Panc1 (cell line): ENCODE results near the gene MRGPRX4. TPM values are rescaled to one million over a fixed set of nuclear protein-coding genes. Genes with fewer than 3 reads are reported as not detected.

ENCODE experiments used
- ATAC-seq: fragments of 200-7000 bp; cut with Tn5 transposase; 2 replicates; pipeline ENCODE4 v1.9.1; 2020; ENCODE audit warnings: mild to moderate bottlenecking, moderate library complexity
- BruUV-seq: library from RNA; stranded (reverse); fragments of 400-500 nt; replicated peaks from 2 replicates; lab custom pipeline; 2021; lab: Mats Ljungman, UMichigan
- CTCF ChIA-PET: fragments of 300-600 bp; sonication (Branson Sonifier 250); formaldehyde crosslinking; loops from one replicate; lab custom pipeline; 2022; ENCODE audit warnings: antibody characterized with exemption; lab: Charles Lee
- POLR2A ChIA-PET: fragments of 300-600 bp; sonication (Branson Sonifier 250); formaldehyde crosslinking; loops from one replicate; lab custom pipeline; 2022; ENCODE audit warnings: antibody characterized with exemption; lab: Charles Lee
- DNase-seq: peaks from one replicate; pipeline ENCODE4 v3.0.0-alpha.2; 2010; ENCODE audit warnings: low read depth, low spot score
- H3K27ac ChIP-seq: 2 replicates; pipeline ENCODE4 v1.5.1; 2011; ENCODE audit warnings: mild to moderate bottlenecking, low read length, inconsistent platforms
- H3K27me3 ChIP-seq: fragments of 200-500 bp; sonication (Bioruptor generic); 2 replicates; pipeline ENCODE4 v1.6.0; 2014; ENCODE audit warnings: low read length, inconsistent platforms; ENCODE audit not compliant: control insufficient read depth, insufficient read depth
- H3K36me3 ChIP-seq: fragments of 200-500 bp; sonication (Bioruptor generic); 2 replicates; pipeline ENCODE4 v1.5.1; 2014; ENCODE audit warnings: inconsistent platforms, mild to moderate bottlenecking, low read length, moderate library complexity; ENCODE audit not compliant: control insufficient read depth, insufficient read depth
- H3K4me1 ChIP-seq: 2 replicates; pipeline ENCODE4 v1.5.1; 2011; ENCODE audit warnings: inconsistent platforms, mild to moderate bottlenecking, low read length, moderate library complexity; ENCODE audit not compliant: control insufficient read depth, insufficient read depth
- H3K4me3 ChIP-seq, 2 experiments: 2 replicates each; pipeline ENCODE4 v1.5.1; 2011 to 2012; ENCODE audit warnings: low read depth in 2 of 2, low read length in 2 of 2, mild to moderate bottlenecking in 2 of 2, inconsistent platforms in 1 of 2, moderate library complexity in 1 of 2
- H3K9me3 ChIP-seq: fragments of 200-500 bp; sonication (Bioruptor generic); 2 replicates; pipeline ENCODE4 v1.5.1; 2014; ENCODE audit warnings: low read depth, mild to moderate bottlenecking, inconsistent platforms, low read length, moderate library complexity; ENCODE audit not compliant: control insufficient read depth, insufficient read depth
- POLR2AphosphoS5 ChIP-seq: IDR thresholded peaks from 2 replicates; pipeline ENCODE4 v1.6.1; 2012; ENCODE audit warnings: mild to moderate bottlenecking, low read depth, low read length, moderate library complexity
- SIN3A ChIP-seq: IDR thresholded peaks from 2 replicates; pipeline ENCODE4 v1.6.1; 2012; ENCODE audit warnings: low read depth, mild to moderate bottlenecking, low read length, moderate library complexity, borderline replicate concordance; ENCODE audit not compliant: insufficient read depth
- TCF7L2 ChIP-seq: IDR thresholded peaks from 2 replicates; pipeline ENCODE4 v1.6.1; 2011; ENCODE audit warnings: mild to moderate bottlenecking, low read depth, low read length, inconsistent platforms
- in situ Hi-C: cut with HindIII; loops from 2 replicates; pipeline ENCODE4 v1.10.0; 2016; ENCODE audit warnings: low sequenced_read_pairs, low pct_unique_long_range_greater_than_20kb
- intact Hi-C: fragments of 100-400 bp; cut with micrococcal nuclease; formaldehyde crosslinking; loops from one replicate; pipeline ENCODE4 v1.10.0; 2022; ENCODE audit not compliant: unreplicated experiment
- total RNA-seq: library from RNA; stranded (reverse); gene quantifications from one replicate; pipeline ENCODE4 v1.2.1, GENCODE V29; 2021; ENCODE audit not compliant: unreplicated experiment
- TF ChIP-seq, protein P1 (sequence below): fragments of 450-650 bp; IDR thresholded peaks from 2 replicates; pipeline ENCODE4 v1.5.1; 2017; ENCODE audit warnings: mild to moderate bottlenecking
- TF ChIP-seq, protein P2 (sequence below), 2 experiments: IDR thresholded peaks; 2 replicates each; pipeline ENCODE4 v1.6.1; 2011 to 2012; ENCODE audit warnings: low read depth in 2 of 2, control low read depth in 1 of 2, low read length in 1 of 2, mild to moderate bottlenecking in 1 of 2, moderate library complexity in 1 of 2; ENCODE audit not compliant: insufficient read depth in 1 of 2

MRGPRX4 gene
- total RNA-seq, 1 experiment from 2014 or later: not detected

DNA sequence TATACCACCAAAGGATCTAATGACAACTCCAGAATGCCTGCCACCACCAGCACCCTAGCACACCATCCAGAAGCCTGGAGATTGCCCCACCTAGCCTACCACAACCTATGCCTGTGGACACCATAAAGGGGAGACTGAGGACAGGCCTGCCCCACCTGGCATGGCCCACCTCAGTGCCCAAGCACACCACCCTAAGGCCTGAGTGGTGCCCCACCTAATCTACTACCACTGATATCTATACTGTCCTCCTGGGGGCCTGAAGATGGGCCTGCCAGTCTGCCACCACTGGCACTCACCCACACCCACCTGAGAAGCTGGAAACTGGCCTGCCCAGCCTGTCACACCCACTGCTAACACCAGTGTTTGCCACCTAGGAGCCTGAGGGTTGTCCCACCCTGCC lies 32.1 kb downstream of the MRGPRX4 start:
- Histone ChIP-seq H3K36me3 (no peaks in the 10 kb centered on the region), H3K4me3 (no peak overlapping the region), H3K9me3 (no peaks in the 10 kb centered on the region), H3K27ac (no peak overlapping the region), H3K27me3 (no peaks in the 10 kb centered on the region), H3K4me1 (no peaks in the 10 kb centered on the region)
- intact Hi-C loops (loop anchor here (5.0 kb wide), 1 partner anchor 87 kb away; no protein-coding TSS in a partner anchor), in situ Hi-C loops (no loop called here)
- ChIA-PET POLR2A (no interaction called here), CTCF (no interaction called here)
- TF ChIP-seq TCF7L2 (no peak), POLR2AphosphoS5 (no peak), SIN3A (no peak)
- TF ChIP-seq, protein P1, sequence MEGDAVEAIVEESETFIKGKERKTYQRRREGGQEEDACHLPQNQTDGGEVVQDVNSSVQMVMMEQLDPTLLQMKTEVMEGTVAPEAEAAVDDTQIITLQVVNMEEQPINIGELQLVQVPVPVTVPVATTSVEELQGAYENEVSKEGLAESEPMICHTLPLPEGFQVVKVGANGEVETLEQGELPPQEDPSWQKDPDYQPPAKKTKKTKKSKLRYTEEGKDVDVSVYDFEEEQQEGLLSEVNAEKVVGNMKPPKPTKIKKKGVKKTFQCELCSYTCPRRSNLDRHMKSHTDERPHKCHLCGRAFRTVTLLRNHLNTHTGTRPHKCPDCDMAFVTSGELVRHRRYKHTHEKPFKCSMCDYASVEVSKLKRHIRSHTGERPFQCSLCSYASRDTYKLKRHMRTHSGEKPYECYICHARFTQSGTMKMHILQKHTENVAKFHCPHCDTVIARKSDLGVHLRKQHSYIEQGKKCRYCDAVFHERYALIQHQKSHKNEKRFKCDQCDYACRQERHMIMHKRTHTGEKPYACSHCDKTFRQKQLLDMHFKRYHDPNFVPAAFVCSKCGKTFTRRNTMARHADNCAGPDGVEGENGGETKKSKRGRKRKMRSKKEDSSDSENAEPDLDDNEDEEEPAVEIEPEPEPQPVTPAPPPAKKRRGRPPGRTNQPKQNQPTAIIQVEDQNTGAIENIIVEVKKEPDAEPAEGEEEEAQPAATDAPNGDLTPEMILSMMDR: no peak
- TF ChIP-seq, protein P2, sequence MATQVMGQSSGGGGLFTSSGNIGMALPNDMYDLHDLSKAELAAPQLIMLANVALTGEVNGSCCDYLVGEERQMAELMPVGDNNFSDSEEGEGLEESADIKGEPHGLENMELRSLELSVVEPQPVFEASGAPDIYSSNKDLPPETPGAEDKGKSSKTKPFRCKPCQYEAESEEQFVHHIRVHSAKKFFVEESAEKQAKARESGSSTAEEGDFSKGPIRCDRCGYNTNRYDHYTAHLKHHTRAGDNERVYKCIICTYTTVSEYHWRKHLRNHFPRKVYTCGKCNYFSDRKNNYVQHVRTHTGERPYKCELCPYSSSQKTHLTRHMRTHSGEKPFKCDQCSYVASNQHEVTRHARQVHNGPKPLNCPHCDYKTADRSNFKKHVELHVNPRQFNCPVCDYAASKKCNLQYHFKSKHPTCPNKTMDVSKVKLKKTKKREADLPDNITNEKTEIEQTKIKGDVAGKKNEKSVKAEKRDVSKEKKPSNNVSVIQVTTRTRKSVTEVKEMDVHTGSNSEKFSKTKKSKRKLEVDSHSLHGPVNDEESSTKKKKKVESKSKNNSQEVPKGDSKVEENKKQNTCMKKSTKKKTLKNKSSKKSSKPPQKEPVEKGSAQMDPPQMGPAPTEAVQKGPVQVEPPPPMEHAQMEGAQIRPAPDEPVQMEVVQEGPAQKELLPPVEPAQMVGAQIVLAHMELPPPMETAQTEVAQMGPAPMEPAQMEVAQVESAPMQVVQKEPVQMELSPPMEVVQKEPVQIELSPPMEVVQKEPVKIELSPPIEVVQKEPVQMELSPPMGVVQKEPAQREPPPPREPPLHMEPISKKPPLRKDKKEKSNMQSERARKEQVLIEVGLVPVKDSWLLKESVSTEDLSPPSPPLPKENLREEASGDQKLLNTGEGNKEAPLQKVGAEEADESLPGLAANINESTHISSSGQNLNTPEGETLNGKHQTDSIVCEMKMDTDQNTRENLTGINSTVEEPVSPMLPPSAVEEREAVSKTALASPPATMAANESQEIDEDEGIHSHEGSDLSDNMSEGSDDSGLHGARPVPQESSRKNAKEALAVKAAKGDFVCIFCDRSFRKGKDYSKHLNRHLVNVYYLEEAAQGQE (IDR thresholded peaks at IDR 0.05; ENCODE audit: insufficient read depth in 1 of 2, low read depth in 2 of 2, low read length in 1 of 2): no peak
- ATAC-seq (no peak), DNase-seq (no peak)
- BruUV-seq: no TSS peak

DNA sequence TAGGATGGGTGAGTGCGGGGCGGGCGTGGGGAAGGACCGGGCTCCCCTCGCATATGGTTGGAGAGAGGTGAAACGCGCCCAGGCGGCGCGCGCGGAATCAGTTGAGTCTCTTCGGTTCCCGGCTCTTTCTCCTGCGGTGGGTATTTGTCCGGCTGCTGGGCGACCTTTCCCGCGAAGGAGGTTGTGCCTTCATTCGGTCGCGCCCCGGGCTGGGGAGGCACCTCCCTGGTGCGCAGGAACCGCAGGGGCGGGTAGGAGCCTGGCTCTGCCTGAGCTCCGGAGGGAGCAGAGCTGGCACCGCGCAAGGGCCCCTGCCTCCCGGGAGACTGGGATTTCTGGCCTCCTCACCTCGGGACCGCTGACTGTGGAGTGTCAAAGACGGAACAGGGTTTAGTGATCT lies 36.4 kb downstream of the MRGPRX4 start:
- intact Hi-C loops: no loop called here
- POLR2A ChIA-PET: interaction anchor here (0.8 kb wide), 1 partner anchor 240 kb away, joined by 6 read pairs; no protein-coding TSS in a partner anchor
- no TSS peak for BruUV-seq
- H3K36me3 ChIP-seq: no peaks in the 10 kb centered on the region
- ATAC-seq (no peak), DNase-seq (no peak)
- in situ Hi-C loops: no loop called here
- H3K27ac ChIP-seq: no peak overlapping the region
- H3K27me3 ChIP-seq: peaks cover 2% of the 10 kb centered on the region; the same call in 1 of the 2 replicates
- CTCF ChIA-PET: no interaction called here
- H3K4me3 ChIP-seq: no peak overlapping the region
- TF ChIP-seq TCF7L2: no peak
- TF ChIP-seq, protein P2 (IDR thresholded peaks at IDR 0.05; ENCODE audit: insufficient read depth in 1 of 2, low read depth in 2 of 2, low read length in 1 of 2): no peak
- no peak for TF ChIP-seq SIN3A
- no peak for TF ChIP-seq POLR2AphosphoS5
- TF ChIP-seq, protein P1: no peak
- no peaks in the 10 kb centered on the region for H3K4me1 ChIP-seq
- no peaks in the 10 kb centered on the region for H3K9me3 ChIP-seq
